ENCODE measurements around the gene BTBD18.
"Not testable (repeated sequence)": the region's sequence is repeated elsewhere in the genome, so short reads cannot be mapped to it uniquely, and the experiment has no call there.

Gene BTBD18

DNA sequence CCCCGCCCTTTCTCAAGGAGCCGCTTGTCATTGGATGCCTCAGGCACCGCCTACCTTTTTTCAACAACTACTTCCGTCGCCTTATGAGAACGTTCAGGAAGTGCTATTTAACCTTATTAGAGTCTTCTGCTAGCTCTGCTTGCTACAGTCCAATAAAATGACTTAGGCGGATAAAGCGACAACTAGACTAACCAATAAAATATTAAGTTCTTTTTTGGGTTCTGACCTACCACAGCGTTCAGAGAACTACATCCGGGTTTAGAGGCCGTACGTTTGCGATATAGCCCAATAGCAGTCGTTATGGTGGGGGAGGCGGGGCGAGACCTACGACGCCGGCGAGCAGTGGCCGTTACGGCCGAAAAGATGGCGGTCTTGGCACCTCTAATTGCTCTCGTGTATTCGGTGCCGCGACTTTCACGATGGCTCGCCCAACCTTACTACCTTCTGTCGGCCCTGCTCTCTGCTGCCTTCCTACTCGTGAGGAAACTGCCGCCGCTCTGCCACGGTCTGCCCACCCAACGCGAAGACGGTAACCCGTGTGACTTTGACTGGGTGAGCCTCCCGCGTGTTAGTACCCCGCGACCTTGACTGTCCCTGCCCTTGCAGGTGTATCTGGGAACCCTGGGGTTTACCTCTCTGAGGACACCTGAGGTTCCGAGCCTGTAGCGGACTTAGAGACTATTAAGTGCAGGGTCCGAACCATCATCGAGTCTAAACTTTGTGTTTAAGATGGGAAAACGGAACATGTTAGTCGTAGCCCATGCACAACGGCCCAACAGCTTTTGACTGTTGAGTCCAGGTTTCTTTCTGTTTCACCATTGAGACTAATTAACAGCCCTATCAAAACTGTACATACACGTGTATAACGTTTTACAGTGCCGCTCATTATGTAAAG is 39.1 kb downstream of the BTBD18 start, which contains the start of gene TMX2:
Gene TMX2 (plus strand): TSS at position 338 of the 895 bp plus-strand sequence. CDS start 26 bp downstream, at position 364.
- peak within 1 kb of the TSS; percentile 100 for H3K4me3 ChIP-seq (ENCODE audit: low read length)
- TF ChIP-seq CTCF (conservative IDR thresholded peaks at IDR 0.05; ENCODE audit: low read depth, low read length): no peak
- DNase-seq (ENCODE audit: low read depth): peak; percentile 99

GRCh38 chr11:57711414-57712255 is 40.0 kb downstream of the BTBD18 start, which contains the start of gene MED19:
Gene MED19 (minus strand): TSS chr11:57712215. CDS start chr11:57712179, 36 bp downstream.
- no peak for TF ChIP-seq CTCF (conservative IDR thresholded peaks at IDR 0.05; ENCODE audit: low read depth, low read length)
- DNase-seq (ENCODE audit: low read depth): peak; percentile 81
- peak within 1 kb of the TSS; percentile 100 for H3K4me3 ChIP-seq (ENCODE audit: low read length)

DNA sequence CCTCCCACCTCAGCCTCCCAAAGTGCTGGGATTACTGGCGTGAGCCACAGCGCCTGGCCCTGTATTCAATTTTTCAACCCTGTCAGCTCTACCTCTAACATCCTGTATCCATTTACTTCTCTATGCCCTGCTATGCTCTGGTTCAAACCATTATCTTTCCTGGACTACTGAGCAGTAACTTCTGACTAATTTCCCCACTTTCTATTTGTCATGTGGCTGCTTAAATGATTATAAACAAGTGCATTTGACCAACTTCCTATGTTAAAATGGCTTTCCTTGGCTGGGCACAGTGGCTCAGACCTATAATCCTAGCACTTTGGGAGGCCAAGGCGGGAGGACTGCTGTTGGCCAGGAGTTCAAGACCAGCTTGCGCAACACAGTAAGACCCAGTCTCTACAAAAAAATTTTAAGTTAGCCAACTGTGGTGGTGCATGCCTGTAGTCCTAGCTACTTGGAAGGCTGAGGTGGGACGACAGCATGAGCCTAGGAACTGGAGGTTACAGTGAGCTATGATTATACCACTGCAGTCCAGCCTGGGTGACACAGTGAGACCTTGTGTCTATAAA is 41.7 kb downstream of the BTBD18 start:
- no peak overlapping the region for H3K4me3 ChIP-seq (ENCODE audit: low read length)
- TF ChIP-seq CTCF (conservative IDR thresholded peaks at IDR 0.05; ENCODE audit: low read depth, low read length): no peak
- no peak for DNase-seq (ENCODE audit: low read depth)

DNA sequence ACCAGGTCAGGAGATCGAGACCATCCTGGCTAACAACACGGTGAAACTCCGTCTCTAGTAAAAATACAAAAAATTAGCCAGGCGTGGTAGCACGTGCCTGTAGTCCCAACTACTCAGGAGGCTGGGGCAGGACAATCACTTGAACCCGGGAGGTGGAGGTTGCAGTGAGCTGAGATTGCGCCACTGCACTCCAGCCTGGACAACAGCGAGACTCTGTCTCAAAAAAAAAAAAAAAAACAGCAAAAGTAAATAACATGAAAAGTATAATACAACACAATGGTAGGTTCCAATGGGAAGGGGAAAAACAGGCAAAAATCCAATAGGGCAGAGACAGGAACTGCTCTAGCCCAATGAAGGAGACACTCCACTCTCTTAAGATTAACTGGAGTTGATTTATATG is 46.2 kb downstream of the BTBD18 start:
- not testable (repeated sequence) for H3K4me3 ChIP-seq (ENCODE audit: low read length); DNase-seq (ENCODE audit: low read depth)

GRCh38 chr11:57704932-57705331 is 46.7 kb downstream of the BTBD18 start:
- H3K4me3 ChIP-seq (ENCODE audit: low read length): no peak overlapping the region
- TF ChIP-seq CTCF (conservative IDR thresholded peaks at IDR 0.05; ENCODE audit: low read depth, low read length): no peak
- no peak for DNase-seq (ENCODE audit: low read depth)

- no peak for DNase-seq (ENCODE audit: low read depth)
- H3K4me3 ChIP-seq (ENCODE audit: low read length): no peak overlapping the region
- TF ChIP-seq CTCF (conservative IDR thresholded peaks at IDR 0.05; ENCODE audit: low read depth, low read length): no peak
Measured at GRCh38 chr11:57703341-57703740, 48.3 kb downstream of the BTBD18 start.

DNA sequence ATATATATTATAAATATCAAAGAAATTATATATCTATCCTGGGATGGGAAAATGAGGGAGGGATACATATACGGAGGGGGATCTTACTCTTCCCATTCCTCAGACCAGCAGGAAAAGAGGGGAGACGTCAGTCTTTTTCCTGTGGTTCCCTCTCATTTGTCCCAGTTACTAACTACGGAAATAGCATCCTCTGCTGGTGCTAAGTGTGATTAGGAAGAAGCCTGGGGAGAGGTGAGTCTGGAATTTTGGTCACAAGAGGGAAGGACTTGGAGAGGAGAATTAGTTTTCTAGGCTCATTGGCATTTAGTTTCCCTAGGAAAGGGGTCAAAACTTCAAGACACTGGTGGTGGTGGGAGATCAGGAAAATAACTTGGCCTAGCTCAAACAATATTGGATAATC is 51.2 kb downstream of the BTBD18 start:
- peak; percentile 26 for TF ChIP-seq CTCF (conservative IDR thresholded peaks at IDR 0.05; ENCODE audit: low read depth, low read length)
- no peak for DNase-seq (ENCODE audit: low read depth)
- H3K4me3 ChIP-seq (ENCODE audit: low read length): no peak overlapping the region

Data from retinal pigment epithelial cell (primary cell).